PFSK-1 (cell line): ENCODE results near the gene ENKD1.

Experiments used
- FOXP2 ChIP-seq: optimal IDR thresholded peaks from 2 replicates; pipeline ENCODE3; 2011; ENCODE audit warnings: borderline replicate concordance, control low read depth, inconsistent platforms; ENCODE audit not compliant: insufficient read depth; ENCODE audit errors: extremely low read length, extremely low read depth
- POLR2AphosphoS5 ChIP-seq: IDR thresholded peaks from 2 replicates; pipeline ENCODE4 v1.6.1; 2012; ENCODE audit warnings: low read depth, mild to moderate bottlenecking, control low read depth, low read length, moderate library complexity
- SIN3A ChIP-seq: IDR thresholded peaks from 2 replicates; pipeline ENCODE4 v1.6.1; 2012; ENCODE audit warnings: mild to moderate bottlenecking, low read length, moderate library complexity, borderline replicate concordance; ENCODE audit not compliant: insufficient read depth
- TAF1 ChIP-seq: IDR thresholded peaks from 2 replicates; pipeline ENCODE4 v1.6.1; 2012; ENCODE audit warnings: low read length, control low read depth, borderline replicate concordance; ENCODE audit not compliant: insufficient read depth
- TF ChIP-seq, protein P1 (sequence below), 2 experiments: IDR thresholded peaks; 2 replicates each; pipeline versions ENCODE4 v1.6.1 to v1.8.0; 2011 to 2012; ENCODE audit warnings: low read depth in 2 of 2, low read length in 2 of 2, control low read depth in 1 of 2, inconsistent platforms in 1 of 2, mild to moderate bottlenecking in 1 of 2, moderate library complexity in 1 of 2; ENCODE audit not compliant: insufficient read depth in 1 of 2

The ENKD1 gene

DNA sequence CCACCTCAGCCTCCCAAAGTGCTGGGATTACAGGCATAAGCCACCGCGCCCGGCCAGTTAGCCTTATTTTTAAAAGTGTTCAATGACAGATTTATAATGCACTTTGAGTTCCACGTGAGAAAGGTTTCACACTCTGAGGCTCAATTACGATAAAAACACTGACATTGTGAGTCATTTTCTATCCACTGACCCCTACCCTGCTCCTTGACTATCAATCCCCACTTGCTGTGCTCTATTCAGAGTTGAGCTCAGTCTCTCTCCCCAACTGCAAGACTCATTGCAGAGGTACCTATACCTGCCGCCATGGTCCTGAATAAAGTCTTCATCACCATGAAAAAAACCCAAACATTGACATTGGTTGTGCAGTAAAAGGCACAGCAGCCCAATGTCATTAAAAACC, 44.1 kb upstream of the ENKD1 start:
- no peak for TF ChIP-seq FOXP2
- TF ChIP-seq SIN3A: no peak
- TF ChIP-seq, protein P1, sequence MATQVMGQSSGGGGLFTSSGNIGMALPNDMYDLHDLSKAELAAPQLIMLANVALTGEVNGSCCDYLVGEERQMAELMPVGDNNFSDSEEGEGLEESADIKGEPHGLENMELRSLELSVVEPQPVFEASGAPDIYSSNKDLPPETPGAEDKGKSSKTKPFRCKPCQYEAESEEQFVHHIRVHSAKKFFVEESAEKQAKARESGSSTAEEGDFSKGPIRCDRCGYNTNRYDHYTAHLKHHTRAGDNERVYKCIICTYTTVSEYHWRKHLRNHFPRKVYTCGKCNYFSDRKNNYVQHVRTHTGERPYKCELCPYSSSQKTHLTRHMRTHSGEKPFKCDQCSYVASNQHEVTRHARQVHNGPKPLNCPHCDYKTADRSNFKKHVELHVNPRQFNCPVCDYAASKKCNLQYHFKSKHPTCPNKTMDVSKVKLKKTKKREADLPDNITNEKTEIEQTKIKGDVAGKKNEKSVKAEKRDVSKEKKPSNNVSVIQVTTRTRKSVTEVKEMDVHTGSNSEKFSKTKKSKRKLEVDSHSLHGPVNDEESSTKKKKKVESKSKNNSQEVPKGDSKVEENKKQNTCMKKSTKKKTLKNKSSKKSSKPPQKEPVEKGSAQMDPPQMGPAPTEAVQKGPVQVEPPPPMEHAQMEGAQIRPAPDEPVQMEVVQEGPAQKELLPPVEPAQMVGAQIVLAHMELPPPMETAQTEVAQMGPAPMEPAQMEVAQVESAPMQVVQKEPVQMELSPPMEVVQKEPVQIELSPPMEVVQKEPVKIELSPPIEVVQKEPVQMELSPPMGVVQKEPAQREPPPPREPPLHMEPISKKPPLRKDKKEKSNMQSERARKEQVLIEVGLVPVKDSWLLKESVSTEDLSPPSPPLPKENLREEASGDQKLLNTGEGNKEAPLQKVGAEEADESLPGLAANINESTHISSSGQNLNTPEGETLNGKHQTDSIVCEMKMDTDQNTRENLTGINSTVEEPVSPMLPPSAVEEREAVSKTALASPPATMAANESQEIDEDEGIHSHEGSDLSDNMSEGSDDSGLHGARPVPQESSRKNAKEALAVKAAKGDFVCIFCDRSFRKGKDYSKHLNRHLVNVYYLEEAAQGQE (IDR thresholded peaks at IDR 0.05; ENCODE audit: insufficient read depth in 1 of 2, low read depth in 2 of 2, low read length in 2 of 2): no peak
- no peak for TF ChIP-seq POLR2AphosphoS5
- TF ChIP-seq TAF1: no peak

DNA sequence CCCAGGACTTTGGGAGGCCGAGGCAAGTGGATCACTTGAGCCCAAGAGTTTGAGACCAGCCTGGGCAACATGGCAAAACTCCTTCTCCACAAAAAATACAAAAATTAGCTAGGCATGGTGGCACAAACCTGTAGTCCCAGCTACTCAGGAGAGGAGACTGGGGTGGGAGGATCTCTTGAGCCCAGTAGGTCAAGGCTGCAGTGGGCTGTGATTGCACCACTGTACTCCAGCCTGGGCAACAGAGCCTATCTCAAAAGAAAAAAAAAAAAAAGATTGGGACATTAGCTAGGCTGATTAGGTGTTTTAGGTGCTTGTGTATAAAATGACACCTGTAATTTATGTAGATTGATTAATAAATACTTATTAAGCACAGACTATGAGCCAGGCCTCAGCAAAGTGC, 42.5 kb upstream of the ENKD1 start:
- TF ChIP-seq POLR2AphosphoS5 (no peak), SIN3A (no peak)

DNA sequence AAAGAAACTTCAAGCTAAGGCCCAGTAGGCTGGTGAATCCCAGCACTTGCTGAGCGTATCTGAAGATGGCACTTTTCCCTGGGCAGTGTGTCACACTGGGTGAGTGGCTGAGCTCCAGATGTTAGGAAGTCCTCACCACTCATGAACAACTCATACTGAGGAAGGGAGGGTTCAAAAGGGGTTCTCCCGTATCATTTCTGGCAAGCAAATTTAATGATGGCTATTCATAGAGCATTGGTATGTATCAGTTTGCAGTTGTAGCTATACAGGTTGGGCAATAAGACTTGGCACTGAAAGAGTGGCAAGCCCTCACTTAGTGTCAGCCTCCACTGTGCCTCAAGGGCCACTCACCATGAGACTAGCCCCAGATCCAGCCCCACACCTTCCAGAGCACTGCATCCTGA, 41.8 kb upstream of the ENKD1 start:
- TF ChIP-seq FOXP2 (no peak), POLR2AphosphoS5 (no peak), TAF1 (no peak), SIN3A (no peak)
- TF ChIP-seq, protein P1 (IDR thresholded peaks at IDR 0.05; ENCODE audit: insufficient read depth in 1 of 2, low read depth in 2 of 2, low read length in 2 of 2): no peak

DNA sequence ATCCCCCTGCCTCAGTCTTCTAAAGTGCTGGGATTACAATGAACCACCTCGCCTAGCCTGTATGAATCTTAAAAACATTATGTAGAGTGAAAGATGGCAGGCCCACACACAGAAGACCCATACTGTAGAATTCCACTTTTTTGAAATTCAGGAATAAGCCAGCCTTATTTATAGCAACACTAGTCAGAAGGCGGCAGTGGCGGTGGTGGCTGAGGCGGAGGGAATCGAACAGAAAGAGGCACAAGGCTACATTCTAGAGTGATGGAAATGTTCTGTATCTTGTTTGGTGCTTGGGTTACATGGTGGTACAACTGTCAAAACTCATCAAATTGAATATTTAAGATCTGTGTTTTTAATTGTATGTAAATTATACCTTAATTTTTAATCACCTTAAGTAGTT, 41.2 kb upstream of the ENKD1 start:
- TF ChIP-seq TAF1: no peak
- TF ChIP-seq SIN3A: no peak
- TF ChIP-seq FOXP2: no peak
- no peak for TF ChIP-seq POLR2AphosphoS5
- TF ChIP-seq, protein P1 (IDR thresholded peaks at IDR 0.05; ENCODE audit: insufficient read depth in 1 of 2, low read depth in 2 of 2, low read length in 2 of 2): no peak

DNA sequence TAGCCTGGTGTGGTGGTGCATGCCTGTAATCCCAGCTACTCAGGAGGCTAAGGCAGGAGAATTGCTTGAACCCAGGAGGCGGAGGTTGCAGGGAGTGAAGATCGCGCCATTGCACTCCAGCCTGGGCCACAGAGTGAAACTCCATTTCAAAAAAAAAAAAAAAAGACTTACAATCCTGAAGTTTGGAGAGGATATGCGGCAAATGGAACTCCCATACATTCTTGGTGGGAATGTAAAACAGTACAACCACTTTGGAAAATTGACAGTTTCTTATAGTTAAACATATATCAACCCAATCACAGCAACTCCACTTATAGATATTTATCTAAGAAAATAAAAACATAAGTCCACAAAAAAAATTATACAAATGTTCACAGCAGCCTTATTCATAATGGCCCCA, 40.7 kb upstream of the ENKD1 start:
- TF ChIP-seq, protein P1 (IDR thresholded peaks at IDR 0.05; ENCODE audit: insufficient read depth in 1 of 2, low read depth in 2 of 2, low read length in 2 of 2): no peak
- no peak for TF ChIP-seq POLR2AphosphoS5
- no peak for TF ChIP-seq SIN3A
- TF ChIP-seq TAF1: no peak
- TF ChIP-seq FOXP2: no peak
